ENCODE results near the gene TAF3.

DNA sequence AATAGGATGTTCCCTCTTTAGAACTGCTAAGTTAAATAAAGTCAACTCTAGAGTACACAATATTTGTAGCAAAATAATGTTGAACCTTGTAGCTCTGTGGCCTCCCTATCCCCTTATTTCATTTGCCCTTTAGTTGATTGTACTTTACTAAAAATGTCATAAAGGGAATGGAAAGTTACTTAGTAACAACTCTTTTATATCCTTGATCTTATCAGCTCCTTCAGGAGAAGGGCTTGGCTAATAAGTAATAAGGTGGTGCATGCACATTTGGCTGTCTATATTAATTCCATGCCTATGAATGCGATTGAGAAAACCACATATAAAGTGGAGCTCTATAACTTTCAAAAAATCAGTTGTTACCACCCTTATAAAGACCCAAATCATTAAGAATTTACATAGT lies 194.7 kb downstream of the TAF3 start:
- TF ChIP-seq, protein P1, sequence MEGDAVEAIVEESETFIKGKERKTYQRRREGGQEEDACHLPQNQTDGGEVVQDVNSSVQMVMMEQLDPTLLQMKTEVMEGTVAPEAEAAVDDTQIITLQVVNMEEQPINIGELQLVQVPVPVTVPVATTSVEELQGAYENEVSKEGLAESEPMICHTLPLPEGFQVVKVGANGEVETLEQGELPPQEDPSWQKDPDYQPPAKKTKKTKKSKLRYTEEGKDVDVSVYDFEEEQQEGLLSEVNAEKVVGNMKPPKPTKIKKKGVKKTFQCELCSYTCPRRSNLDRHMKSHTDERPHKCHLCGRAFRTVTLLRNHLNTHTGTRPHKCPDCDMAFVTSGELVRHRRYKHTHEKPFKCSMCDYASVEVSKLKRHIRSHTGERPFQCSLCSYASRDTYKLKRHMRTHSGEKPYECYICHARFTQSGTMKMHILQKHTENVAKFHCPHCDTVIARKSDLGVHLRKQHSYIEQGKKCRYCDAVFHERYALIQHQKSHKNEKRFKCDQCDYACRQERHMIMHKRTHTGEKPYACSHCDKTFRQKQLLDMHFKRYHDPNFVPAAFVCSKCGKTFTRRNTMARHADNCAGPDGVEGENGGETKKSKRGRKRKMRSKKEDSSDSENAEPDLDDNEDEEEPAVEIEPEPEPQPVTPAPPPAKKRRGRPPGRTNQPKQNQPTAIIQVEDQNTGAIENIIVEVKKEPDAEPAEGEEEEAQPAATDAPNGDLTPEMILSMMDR (IDR thresholded peaks at IDR 0.05; ENCODE audit: borderline replicate concordance, extremely low read depth, low read length, poor library complexity, severe bottlenecking) = no peak
- TF ChIP-seq EZH2 (IDR thresholded peaks at IDR 0.05; ENCODE audit: borderline replicate concordance, low read depth, low read length, severe bottlenecking) = no peak

Measured in DND-41 (cell line).